NB4 (cell line): ENCODE data around the gene MCM6.
"Not testable (repeated sequence)": the region's sequence is repeated elsewhere in the genome, so short reads cannot be mapped to it uniquely, and the experiment has no call there.

Source experiments
- DNase-seq: peaks from one replicate; pipeline ENCODE4 v3.0.0; 2010; ENCODE audit warnings: low read depth
- H3K4me3 ChIP-seq: one replicate; pipeline ENCODE4 v1.5.1; 2011; ENCODE audit warnings: mild to moderate bottlenecking, low read depth, low read length, moderate library complexity
- MAX ChIP-seq: IDR thresholded peaks from 2 replicates; pipeline ENCODE4 v1.6.1; 2011; ENCODE audit warnings: low read depth, low read length
- MYC ChIP-seq: IDR thresholded peaks from 2 replicates; pipeline ENCODE4 v1.6.1; 2011; ENCODE audit warnings: low read depth, low read length
- POLR2A ChIP-seq: IDR thresholded peaks from 2 replicates; pipeline ENCODE4 v1.6.1; 2011; ENCODE audit warnings: mild to moderate bottlenecking; ENCODE audit not compliant: insufficient read length; ENCODE audit errors: extremely low read depth
- TF ChIP-seq, protein P1 (sequence below): IDR thresholded peaks from one replicate; pipeline ENCODE4 v1.5.1; 2012; ENCODE audit warnings: low read depth, low read length

MCM6 gene

DNA sequence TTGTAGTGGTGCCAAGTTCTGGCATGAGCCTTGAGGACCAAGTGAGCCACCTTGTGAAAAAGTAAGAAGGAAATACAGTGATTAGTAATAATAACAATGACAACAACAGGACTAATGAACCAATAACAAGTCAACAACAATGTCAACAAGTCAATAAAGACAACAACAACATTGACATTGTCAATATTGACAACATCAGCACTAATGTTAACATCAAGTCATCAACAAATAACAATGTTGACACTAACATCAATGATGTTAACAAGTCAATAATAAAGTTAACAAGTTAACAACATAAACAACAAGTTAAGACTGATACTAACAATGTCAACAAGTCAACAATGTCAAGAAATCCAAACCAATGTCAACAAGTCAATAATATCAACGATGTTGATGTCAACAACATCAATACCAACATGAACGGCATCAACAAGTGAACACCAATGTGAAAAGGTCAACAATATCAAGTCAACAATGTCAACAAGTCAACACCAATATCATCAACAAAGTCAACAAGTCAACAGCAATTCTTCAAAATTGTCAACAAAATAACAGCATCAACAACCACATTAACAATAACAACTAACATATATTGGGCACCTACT lies 63.2 kb downstream of the MCM6 start:
- DNase-seq: no peak
- TF ChIP-seq MAX (no peak), MYC (no peak), POLR2A (no peak)
- TF ChIP-seq, protein P1, sequence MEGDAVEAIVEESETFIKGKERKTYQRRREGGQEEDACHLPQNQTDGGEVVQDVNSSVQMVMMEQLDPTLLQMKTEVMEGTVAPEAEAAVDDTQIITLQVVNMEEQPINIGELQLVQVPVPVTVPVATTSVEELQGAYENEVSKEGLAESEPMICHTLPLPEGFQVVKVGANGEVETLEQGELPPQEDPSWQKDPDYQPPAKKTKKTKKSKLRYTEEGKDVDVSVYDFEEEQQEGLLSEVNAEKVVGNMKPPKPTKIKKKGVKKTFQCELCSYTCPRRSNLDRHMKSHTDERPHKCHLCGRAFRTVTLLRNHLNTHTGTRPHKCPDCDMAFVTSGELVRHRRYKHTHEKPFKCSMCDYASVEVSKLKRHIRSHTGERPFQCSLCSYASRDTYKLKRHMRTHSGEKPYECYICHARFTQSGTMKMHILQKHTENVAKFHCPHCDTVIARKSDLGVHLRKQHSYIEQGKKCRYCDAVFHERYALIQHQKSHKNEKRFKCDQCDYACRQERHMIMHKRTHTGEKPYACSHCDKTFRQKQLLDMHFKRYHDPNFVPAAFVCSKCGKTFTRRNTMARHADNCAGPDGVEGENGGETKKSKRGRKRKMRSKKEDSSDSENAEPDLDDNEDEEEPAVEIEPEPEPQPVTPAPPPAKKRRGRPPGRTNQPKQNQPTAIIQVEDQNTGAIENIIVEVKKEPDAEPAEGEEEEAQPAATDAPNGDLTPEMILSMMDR: no peak
- H3K4me3 ChIP-seq: no peak overlapping the region

DNA sequence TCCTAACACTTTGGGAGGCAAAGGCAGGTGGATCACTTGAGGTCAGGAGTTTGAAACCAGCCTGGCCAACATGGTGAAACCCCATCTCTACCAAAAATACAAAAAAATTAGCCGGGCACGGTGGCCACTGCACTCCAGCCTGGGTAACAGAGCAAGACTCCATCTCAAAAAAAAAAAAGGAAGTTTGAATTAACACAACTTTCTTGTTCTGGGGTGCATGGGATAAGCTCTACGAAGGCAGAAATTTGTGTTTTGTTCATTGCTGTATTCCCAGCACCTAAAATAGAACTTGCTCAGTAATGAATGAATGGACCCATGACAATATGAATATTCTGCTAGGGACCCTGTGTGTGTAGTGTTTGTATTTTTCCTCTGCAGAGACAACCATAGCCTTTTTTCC lies 68.4 kb downstream of the MCM6 start:
- not testable (repeated sequence) for DNase-seq

DNA sequence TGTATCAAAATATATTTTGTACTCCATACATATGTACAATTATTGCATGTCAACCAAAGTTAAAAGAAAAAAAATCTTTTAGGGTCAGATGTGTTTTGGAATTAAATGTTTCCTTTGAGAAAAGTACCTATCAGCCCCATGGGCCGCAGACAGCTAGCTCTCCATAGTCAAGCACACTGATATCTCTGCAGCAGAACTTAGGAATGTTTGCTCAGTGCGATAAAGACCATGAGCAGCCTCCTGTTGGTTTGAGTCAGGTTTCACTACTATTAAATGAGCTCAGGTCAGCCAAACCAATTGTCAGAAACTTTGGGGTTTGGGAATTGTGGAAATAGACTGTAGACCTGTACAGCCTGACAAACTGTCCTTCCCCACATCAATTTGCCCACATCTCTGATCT lies 73.0 kb downstream of the MCM6 start:
- no peak overlapping the region for H3K4me3 ChIP-seq
- TF ChIP-seq, protein P1: no peak
- no peak for TF ChIP-seq POLR2A
- TF ChIP-seq MYC: no peak
- no peak for TF ChIP-seq MAX
- DNase-seq: no peak

More for the DNA sequence above, 68.4 kb downstream of the MCM6 start:
- not testable (repeated sequence) for H3K4me3 ChIP-seq

- no peak for TF ChIP-seq MYC
- TF ChIP-seq MAX: no peak
- TF ChIP-seq POLR2A: no peak
- TF ChIP-seq, protein P1: no peak
- no peak for DNase-seq
- H3K4me3 ChIP-seq: no peak overlapping the region
Measured at GRCh38 chr2:135802350-135802749, 73.9 kb downstream of the MCM6 start.

DNA sequence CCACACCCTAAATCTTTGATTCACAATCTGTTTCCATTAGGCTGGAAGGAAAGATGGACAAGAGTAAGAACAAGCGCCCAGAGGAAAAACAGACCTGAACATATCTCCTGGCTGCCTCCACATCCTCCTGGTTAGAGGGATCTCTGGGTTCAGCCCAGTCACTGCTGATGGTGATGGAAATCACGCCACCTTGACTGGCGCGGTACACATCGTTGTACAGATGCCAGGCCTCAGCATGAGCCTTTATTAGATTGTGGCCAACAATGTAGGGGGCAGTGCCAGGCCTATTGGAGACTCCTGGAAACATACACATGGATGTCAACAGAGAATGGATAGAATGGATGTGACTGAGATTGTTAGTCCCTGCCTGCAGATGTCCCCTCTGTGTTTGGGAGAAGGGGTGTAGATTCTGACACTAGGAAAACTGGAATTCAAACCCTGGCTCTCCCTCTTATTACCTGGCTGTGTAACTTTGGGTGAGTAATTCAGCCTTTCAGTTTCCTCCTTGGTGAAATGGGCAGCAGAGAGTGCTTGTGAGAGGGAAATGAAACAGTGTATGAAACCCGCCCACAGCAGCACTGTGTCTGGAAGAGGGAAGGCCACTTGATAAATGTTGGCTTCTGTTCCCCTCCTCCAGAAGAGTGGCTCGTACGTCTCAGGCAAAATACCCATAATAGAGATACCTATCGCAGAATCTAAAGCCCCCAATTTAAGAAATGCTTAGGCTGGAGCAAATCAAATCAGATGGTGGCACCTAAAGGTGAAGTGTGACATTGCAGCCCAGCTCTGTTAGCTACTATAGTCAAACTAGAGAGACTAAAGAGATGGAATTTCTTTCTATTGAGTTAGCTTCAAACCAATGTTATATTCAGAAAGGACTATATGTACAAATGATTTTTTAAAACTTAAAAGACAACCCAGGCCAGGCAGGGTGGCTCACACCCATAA lies 75.5 kb downstream of the MCM6 start:
- no peak for DNase-seq
- H3K4me3 ChIP-seq: no peak overlapping the region
- TF ChIP-seq, protein P1: peak; percentile 9
- no peak for TF ChIP-seq MYC
- TF ChIP-seq MAX: no peak

DNA sequence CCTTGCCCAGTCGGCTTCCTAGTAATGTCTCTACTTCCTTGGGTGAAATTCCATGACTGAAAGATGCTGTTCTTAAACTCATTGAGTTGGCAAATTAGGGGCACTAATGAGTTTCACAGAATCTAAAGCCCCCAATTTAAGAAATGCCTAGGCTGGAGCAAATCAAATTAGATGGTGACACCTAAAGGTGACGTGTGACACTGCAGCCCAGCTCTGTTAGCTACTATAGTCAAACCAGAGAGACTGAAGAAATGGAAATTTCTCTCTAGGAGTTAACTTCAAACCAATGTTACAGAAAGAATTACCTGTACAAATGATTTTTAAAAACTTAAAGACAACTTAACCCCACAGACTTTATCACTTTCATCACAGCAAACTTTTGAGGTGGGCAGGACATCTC lies 76.5 kb downstream of the MCM6 start:
- H3K4me3 ChIP-seq: no peak overlapping the region
- TF ChIP-seq POLR2A (no peak), MYC (no peak), MAX (no peak)
- TF ChIP-seq, protein P1: peak; percentile 14

More for the DNA sequence above, 76.5 kb downstream of the MCM6 start:
- no peak for DNase-seq
